ENCODE measurements around the gene SLC38A3. TPM values are rescaled to one million over a fixed set of nuclear protein-coding genes. Genes with fewer than 3 reads are reported as not detected.

SLC38A3 gene
- total and polyA plus RNA-seq, 2 donors (not counting 1 experiment from before 2014, with no cell fraction given), result not detected

- POLR2A ChIA-PET, result interaction anchor here (0.7 kb wide), 1 partner anchor 66 kb away, joined by 6 read pairs; no protein-coding TSS in a partner anchor
- Histone ChIP-seq H3K27ac (ENCODE audit: low read length in 2 of 2) (no peak overlapping the region), H3K79me2 (ENCODE audit: control insufficient read depth, insufficient read depth, low read length) (no peaks in the 10 kb centered on the region), H4K20me1 (ENCODE audit: control insufficient read depth, insufficient read depth, low read length, poor library complexity, severe bottlenecking) (no peaks in the 10 kb centered on the region), H3K9me3 (ENCODE audit: control extremely low read depth in 1 of 3, control insufficient read depth in 2 of 3, insufficient read depth in 1 of 3, low read length in 2 of 3) (peaks cover 0 to 10% (median 0%) of the 10 kb centered on the region in 3 donors), H3K4me3 (ENCODE audit: control extremely low read depth in 1 of 5, extremely low read depth in 1 of 5, insufficient read depth in 1 of 5, low read depth in 2 of 5, low read length in 4 of 5) (no peak overlapping the region), H3K36me3 (replicated peaks in 1 of 2; ENCODE audit: control extremely low read depth in 1 of 2, control insufficient read depth in 1 of 2, extremely low read depth in 1 of 2, insufficient read depth in 2 of 2, low read length in 1 of 2) (no peaks in the 10 kb centered on the region), H3K27me3 (replicated peaks in 1 of 4; ENCODE audit: control extremely low read depth in 1 of 4, control insufficient read depth in 3 of 4, insufficient read depth in 4 of 4, low read length in 3 of 4) (peaks cover 0 to 32% (median 8%) of the 10 kb centered on the region in 4 experiments), H3K4me2 (replicated peaks; ENCODE audit: low read depth, low read length, poor library complexity, severe bottlenecking) (no peak overlapping the region), H2AFZ (ENCODE audit: insufficient read depth, low read depth, low read length, poor library complexity, severe bottlenecking) (no peak overlapping the region), H3K4me1 (ENCODE audit: control insufficient read depth in 2 of 2, insufficient read depth in 2 of 2, low read length in 2 of 2) (peaks cover 17 to 23% of the 10 kb centered on the region in 2 donors), H3K9ac (ENCODE audit: low read length) (no peak overlapping the region)
- DNase-seq, result no peak
- Mint-ChIP-seq H3K4me1 (peaks cover 11% of the 10 kb centered on the region), H3K4me3 (no peak overlapping the region), H3K9me3 (ENCODE audit: insufficient read depth) (no peaks in the 10 kb centered on the region), H3K27me3 (peaks cover 12% of the 10 kb centered on the region), H3K27ac (no peak overlapping the region)
- 89% methylated on average over 7 of the region's 7 CpGs for whole genome bisulfite sequencing (ENCODE audit: insufficient coverage)
- CTCF ChIA-PET, result interaction anchor here (1.0 to 7.1 kb wide), 3 partner anchors 34 to 69 kb away, joined by 3 to 214 read pairs (median 15); no protein-coding TSS in a partner anchor
- no peak for TF ChIP-seq EZH2 (IDR thresholded peaks at IDR 0.05; ENCODE audit: borderline replicate concordance, insufficient read depth, low read depth, low read length, poor library complexity, severe bottlenecking)
- TF ChIP-seq CTCF (IDR thresholded peaks at IDR 0.05), result no peak
- intact Hi-C loops (cut with micrococcal nuclease), result no loop called here
- no peak for ATAC-seq (ENCODE audit: low read depth)
Observed at GRCh38 chr3:50189989-50190388, 15.1 kb upstream of the SLC38A3 start.

- H3K4me3 ChIP-seq (ENCODE audit: control extremely low read depth in 1 of 5, extremely low read depth in 1 of 5, insufficient read depth in 1 of 5, low read depth in 2 of 5, low read length in 4 of 5), result no peak within 1 kb of the TSS
- CTCF ChIA-PET, result interaction anchor here (0.8 to 7.1 kb wide), 8 partner anchors 33 to 86 kb away, joined by 3 to 214 read pairs (median 14); partner anchors contain the start of gene SEMA3B
- peaks cover 12% of the 10 kb centered on the region for H3K27me3 Mint-ChIP-seq
- H3K79me2 ChIP-seq (ENCODE audit: control insufficient read depth, insufficient read depth, low read length), result no peaks in the 10 kb centered on the region
- peaks cover 11% of the 10 kb centered on the region for H3K4me1 Mint-ChIP-seq
- no peak within 1 kb of the TSS for H3K27ac ChIP-seq (ENCODE audit: low read length in 2 of 2)
- DNase-seq (no peak), ATAC-seq (ENCODE audit: low read depth) (no peak)
- H3K27me3 ChIP-seq (replicated peaks in 1 of 4; ENCODE audit: control extremely low read depth in 1 of 4, control insufficient read depth in 3 of 4, insufficient read depth in 4 of 4, low read length in 3 of 4), result peaks cover 0 to 42% (median 11%) of the 10 kb centered on the region in 4 experiments
- peaks cover 17 to 23% of the 10 kb centered on the region in 2 donors for H3K4me1 ChIP-seq (ENCODE audit: control insufficient read depth in 2 of 2, insufficient read depth in 2 of 2, low read length in 2 of 2)
- no peak within 1 kb of the TSS for H3K9ac ChIP-seq (ENCODE audit: low read length)
- no peak within 1 kb of the TSS for H3K27ac Mint-ChIP-seq
- H3K4me3 Mint-ChIP-seq, result no peak within 1 kb of the TSS
- H3K4me2 ChIP-seq (replicated peaks; ENCODE audit: low read depth, low read length, poor library complexity, severe bottlenecking), result no peak within 1 kb of the TSS
- H3K9me3 ChIP-seq (ENCODE audit: control extremely low read depth in 1 of 3, control insufficient read depth in 2 of 3, insufficient read depth in 1 of 3, low read length in 2 of 3), result peaks cover 0 to 13% (median 0%) of the 10 kb centered on the region in 3 donors
- H4K20me1 ChIP-seq (ENCODE audit: control insufficient read depth, insufficient read depth, low read length, poor library complexity, severe bottlenecking), result no peaks in the 10 kb centered on the region
- H2AFZ ChIP-seq (ENCODE audit: insufficient read depth, low read depth, low read length, poor library complexity, severe bottlenecking), result no peak within 1 kb of the TSS
- 89% methylated on average over 7 of the region's 8 CpGs for WGBS (ENCODE audit: insufficient coverage)
- no peaks in the 10 kb centered on the region for H3K9me3 Mint-ChIP-seq (ENCODE audit: insufficient read depth)
- H3K36me3 ChIP-seq (replicated peaks in 1 of 2; ENCODE audit: control extremely low read depth in 1 of 2, control insufficient read depth in 1 of 2, extremely low read depth in 1 of 2, insufficient read depth in 2 of 2, low read length in 1 of 2), result no peaks in the 10 kb centered on the region
- TF ChIP-seq CTCF (IDR thresholded peaks at IDR 0.05) (no peak), EZH2 (IDR thresholded peaks at IDR 0.05; ENCODE audit: borderline replicate concordance, insufficient read depth, low read depth, low read length, poor library complexity, severe bottlenecking) (no peak)
- intact Hi-C loops (cut with micrococcal nuclease), result no loop called here
- POLR2A ChIA-PET, result interaction anchor here (0.7 kb wide), 1 partner anchor 65 kb away, joined by 6 read pairs; no protein-coding TSS in a partner anchor
Observed at GRCh38 chr3:50190936-50191660, 14.0 kb upstream of the SLC38A3 start, which contains the start of gene GNAT1. Gene GNAT1 (plus strand): TSS chr3:50191610. CDS start chr3:50191726, 116 bp downstream.

Data from B cell (primary cell).